ENCODE measurements around the gene TEC. TPM values are rescaled to one million over a fixed set of nuclear protein-coding genes. Genes with fewer than 3 reads are reported as not detected.
A peak's percentile ranks its signal among the peaks of the same experiment; 100 is the strongest.
"Not testable (repeated sequence)": the region's sequence is repeated elsewhere in the genome, so short reads cannot be mapped to it uniquely, and the experiment has no call there.

The TEC gene
- total RNA-seq, 2 donors from 2014 or later = 4.6 to 8.3 TPM

DNA sequence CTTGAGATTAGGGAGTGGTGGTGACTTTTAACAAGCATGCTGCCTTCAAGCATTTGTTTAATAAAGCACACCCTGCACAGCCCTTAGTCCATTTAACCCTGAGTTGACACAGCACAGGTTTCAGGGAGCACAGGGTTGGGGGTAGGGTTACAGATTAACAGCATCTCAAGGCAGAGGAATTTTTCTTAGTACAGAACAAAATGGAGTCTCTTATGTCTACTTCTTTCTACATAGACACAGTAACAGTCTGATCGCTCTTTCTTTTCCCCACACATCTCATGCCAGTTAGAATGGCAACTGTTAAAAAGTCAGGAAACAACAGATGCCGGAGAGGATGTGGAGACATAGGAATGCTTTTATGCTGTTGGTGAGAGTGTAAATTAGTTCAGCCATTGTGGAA, 16.4 kb upstream of the TEC start:
- not testable (repeated sequence) for ATAC-seq (replicated peaks); H3K4me3 Mint-ChIP-seq; H3K27ac Mint-ChIP-seq; H3K36me3 Mint-ChIP-seq (ENCODE audit: low read depth); H3K4me1 Mint-ChIP-seq
- H3K27me3 Mint-ChIP-seq = peaks cover 24% of the 10 kb centered on the region
- peaks cover 10% of the 10 kb centered on the region for H3K9me3 Mint-ChIP-seq

GRCh38 chr4:48285640-48286039, 16.0 kb upstream of the TEC start:
- H3K36me3 Mint-ChIP-seq (ENCODE audit: low read depth); H3K4me3 Mint-ChIP-seq; H3K4me1 Mint-ChIP-seq; H3K27ac Mint-ChIP-seq; ATAC-seq (replicated peaks): not testable (repeated sequence)
- Mint-ChIP-seq H3K9me3 (peaks cover 10% of the 10 kb centered on the region), H3K27me3 (peaks cover 25% of the 10 kb centered on the region)

DNA sequence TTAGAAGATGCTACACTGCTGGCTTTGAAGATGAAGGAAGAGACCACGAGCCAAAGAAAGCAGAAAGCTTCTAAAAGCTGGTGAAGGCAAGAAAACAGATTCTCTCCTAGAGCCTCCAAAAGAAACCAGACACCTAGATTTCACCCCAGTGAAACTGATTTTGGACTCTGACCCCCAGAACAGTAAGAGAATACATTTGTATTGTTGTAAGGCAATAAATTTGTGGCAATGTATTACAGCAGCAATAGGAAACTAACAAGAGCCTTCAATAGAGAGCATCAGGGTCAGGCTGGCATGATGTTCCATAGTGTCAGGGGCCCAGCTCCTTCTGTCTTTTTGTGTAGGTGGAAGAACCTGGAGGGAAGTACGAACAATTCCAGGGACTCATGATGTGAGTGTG, 6.0 kb upstream of the TEC start:
- no peaks in the 10 kb centered on the region for H3K9me3 Mint-ChIP-seq
- H3K4me3 Mint-ChIP-seq = no peak overlapping the region
- no peaks in the 10 kb centered on the region for H3K36me3 Mint-ChIP-seq (ENCODE audit: low read depth)
- peaks cover 5% of the 10 kb centered on the region for H3K4me1 Mint-ChIP-seq
- H3K27me3 Mint-ChIP-seq = peaks cover 9% of the 10 kb centered on the region
- no peak overlapping the region for H3K27ac Mint-ChIP-seq
- ATAC-seq (replicated peaks) = no peak

DNA sequence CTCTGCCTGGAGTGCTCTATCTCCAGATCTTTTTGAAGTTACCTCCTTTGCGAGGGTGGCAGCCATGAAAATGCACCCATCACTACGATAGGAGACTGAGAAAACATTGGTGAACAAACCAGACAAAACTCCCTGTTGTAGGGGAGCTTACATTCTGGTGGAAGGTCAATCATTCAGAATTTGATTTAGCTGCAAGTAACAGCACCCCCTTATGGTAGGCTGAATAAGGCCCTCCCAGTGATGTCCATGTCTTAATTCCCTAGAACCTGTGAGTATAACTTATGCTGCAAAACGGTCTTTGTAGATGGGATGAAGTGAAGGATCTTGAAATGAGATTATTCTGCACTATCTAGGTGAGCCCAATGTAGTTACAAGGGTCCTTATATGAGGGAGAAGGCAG, 5.6 kb upstream of the TEC start:
- Mint-ChIP-seq H3K36me3 (ENCODE audit: low read depth) (no peaks in the 10 kb centered on the region), H3K9me3 (no peaks in the 10 kb centered on the region), H3K27ac (no peak overlapping the region), H3K4me3 (no peak overlapping the region), H3K4me1 (peaks cover 8% of the 10 kb centered on the region), H3K27me3 (peaks cover 9% of the 10 kb centered on the region)
- peak; percentile 56 for ATAC-seq (replicated peaks)

DNA sequence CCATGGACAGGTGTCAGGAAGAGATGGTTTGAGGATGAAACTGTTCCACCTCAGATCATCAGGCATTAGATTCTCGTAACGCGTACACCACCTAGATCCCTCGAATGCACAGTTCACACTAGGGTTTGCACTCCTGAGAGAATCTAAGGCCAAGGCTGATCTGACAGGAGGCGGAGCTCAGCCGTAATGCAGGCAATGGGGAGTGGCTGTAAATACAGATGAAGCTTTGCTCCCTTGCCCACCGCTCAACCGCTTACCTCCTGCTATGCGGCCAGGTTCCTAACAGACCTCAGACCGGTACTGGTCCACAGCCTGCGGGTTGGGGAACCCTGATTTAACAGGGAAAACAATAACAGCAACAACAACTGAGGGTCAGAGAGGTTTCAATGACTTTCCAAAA, 2.0 kb upstream of the TEC start:
- Mint-ChIP-seq H3K27ac (no peak overlapping the region), H3K4me1 (peaks cover 14% of the 10 kb centered on the region), H3K9me3 (no peaks in the 10 kb centered on the region), H3K4me3 (no peak overlapping the region), H3K36me3 (ENCODE audit: low read depth) (no peaks in the 10 kb centered on the region), H3K27me3 (no peaks in the 10 kb centered on the region)
- ATAC-seq (replicated peaks) = no peak

- peak overlapping the region; percentile 94 for H3K4me3 Mint-ChIP-seq
- H3K9me3 Mint-ChIP-seq = no peaks in the 10 kb centered on the region
- no peaks in the 10 kb centered on the region for H3K27me3 Mint-ChIP-seq
- no peak for ATAC-seq (replicated peaks)
- no peaks in the 10 kb centered on the region for H3K36me3 Mint-ChIP-seq (ENCODE audit: low read depth)
- peaks cover 14% of the 10 kb centered on the region for H3K4me1 Mint-ChIP-seq
- H3K27ac Mint-ChIP-seq = no peak overlapping the region
Measured at GRCh38 chr4:48270951-48271473, 1.4 kb upstream of the TEC start.

GRCh38 chr4:48270523-48270897, 872 bp upstream of the TEC start:
- H3K9me3 Mint-ChIP-seq = no peaks in the 10 kb centered on the region
- H3K4me3 Mint-ChIP-seq = peak overlapping the region; percentile 94
- peaks cover 14% of the 10 kb centered on the region for H3K4me1 Mint-ChIP-seq
- H3K27me3 Mint-ChIP-seq = no peaks in the 10 kb centered on the region
- ATAC-seq (replicated peaks) = no peak
- peak overlapping the region; percentile 80 for H3K27ac Mint-ChIP-seq
- H3K36me3 Mint-ChIP-seq (ENCODE audit: low read depth) = no peaks in the 10 kb centered on the region

GRCh38 chr4:48269861-48270522, 354 bp upstream of the TEC start:
- H3K36me3 Mint-ChIP-seq (ENCODE audit: low read depth) = no peaks in the 10 kb centered on the region
- peaks cover 14% of the 10 kb centered on the region for H3K4me1 Mint-ChIP-seq
- ATAC-seq (replicated peaks) = peak; percentile 94
- peak overlapping the region; percentile 80 for H3K27ac Mint-ChIP-seq
- H3K9me3 Mint-ChIP-seq = no peaks in the 10 kb centered on the region
- peak overlapping the region; percentile 94 for H3K4me3 Mint-ChIP-seq
- H3K27me3 Mint-ChIP-seq = no peaks in the 10 kb centered on the region

GRCh38 chr4:48267574-48267973, 2.1 kb downstream of the TEC start:
- Mint-ChIP-seq H3K4me1 (peaks cover 14% of the 10 kb centered on the region), H3K36me3 (ENCODE audit: low read depth) (no peaks in the 10 kb centered on the region), H3K27me3 (no peaks in the 10 kb centered on the region), H3K9me3 (no peaks in the 10 kb centered on the region), H3K27ac (no peak overlapping the region), H3K4me3 (peak overlapping the region; percentile 94)
- no peak for ATAC-seq (replicated peaks)

DNA sequence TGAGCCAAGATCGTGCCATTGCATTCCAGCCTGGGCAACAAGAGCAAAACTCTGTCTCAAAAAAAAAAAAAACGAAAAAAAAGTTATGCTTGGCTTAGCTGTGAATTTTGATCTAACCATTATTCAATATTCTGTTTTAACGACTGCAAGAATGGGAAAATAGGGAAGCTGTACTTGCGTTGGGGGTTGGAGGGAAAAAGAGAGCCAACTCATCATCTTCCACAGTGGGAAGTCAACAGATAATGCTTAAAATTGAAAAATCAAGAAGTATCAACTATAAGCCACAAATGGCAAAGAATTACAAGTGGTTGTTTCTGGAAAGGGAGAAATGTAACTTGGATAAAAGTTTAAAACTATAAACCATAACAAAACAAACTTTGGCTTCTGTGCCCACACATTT, 2.9 kb downstream of the TEC start:
- ATAC-seq (replicated peaks) = no peak
- H3K4me3 Mint-ChIP-seq = no peak overlapping the region
- no peaks in the 10 kb centered on the region for H3K27me3 Mint-ChIP-seq
- no peaks in the 10 kb centered on the region for H3K9me3 Mint-ChIP-seq
- no peaks in the 10 kb centered on the region for H3K36me3 Mint-ChIP-seq (ENCODE audit: low read depth)
- no peak overlapping the region for H3K27ac Mint-ChIP-seq
- peaks cover 14% of the 10 kb centered on the region for H3K4me1 Mint-ChIP-seq

GRCh38 chr4:48262926-48263325, 6.7 kb downstream of the TEC start:
- no peak for ATAC-seq (replicated peaks)
- peaks cover 4% of the 10 kb centered on the region for H3K4me1 Mint-ChIP-seq
- no peaks in the 10 kb centered on the region for H3K36me3 Mint-ChIP-seq (ENCODE audit: low read depth)
- H3K27me3 Mint-ChIP-seq = no peaks in the 10 kb centered on the region
- H3K27ac Mint-ChIP-seq = no peak overlapping the region
- no peak overlapping the region for H3K4me3 Mint-ChIP-seq
- no peaks in the 10 kb centered on the region for H3K9me3 Mint-ChIP-seq

- peaks cover 3% of the 10 kb centered on the region for H3K4me1 Mint-ChIP-seq
- no peaks in the 10 kb centered on the region for H3K9me3 Mint-ChIP-seq
- no peak overlapping the region for H3K4me3 Mint-ChIP-seq
- H3K36me3 Mint-ChIP-seq (ENCODE audit: low read depth) = no peaks in the 10 kb centered on the region
- no peaks in the 10 kb centered on the region for H3K27me3 Mint-ChIP-seq
- ATAC-seq (replicated peaks) = no peak
- no peak overlapping the region for H3K27ac Mint-ChIP-seq
Measured at GRCh38 chr4:48262484-48262883, 7.2 kb downstream of the TEC start.

GRCh38 chr4:48261281-48261680, 8.4 kb downstream of the TEC start:
- no peak for ATAC-seq (replicated peaks)
- H3K27ac Mint-ChIP-seq = no peak overlapping the region
- peaks cover 3% of the 10 kb centered on the region for H3K4me1 Mint-ChIP-seq
- H3K9me3 Mint-ChIP-seq = no peaks in the 10 kb centered on the region
- no peaks in the 10 kb centered on the region for H3K36me3 Mint-ChIP-seq (ENCODE audit: low read depth)
- H3K27me3 Mint-ChIP-seq = no peaks in the 10 kb centered on the region
- no peak overlapping the region for H3K4me3 Mint-ChIP-seq

GRCh38 chr4:48259748-48260147, 9.9 kb downstream of the TEC start:
- Mint-ChIP-seq H3K27me3 (no peaks in the 10 kb centered on the region), H3K4me3 (no peak overlapping the region), H3K4me1 (peaks cover 3% of the 10 kb centered on the region), H3K9me3 (no peaks in the 10 kb centered on the region), H3K27ac (no peak overlapping the region), H3K36me3 (ENCODE audit: low read depth) (no peaks in the 10 kb centered on the region)
- ATAC-seq (replicated peaks) = no peak

DNA sequence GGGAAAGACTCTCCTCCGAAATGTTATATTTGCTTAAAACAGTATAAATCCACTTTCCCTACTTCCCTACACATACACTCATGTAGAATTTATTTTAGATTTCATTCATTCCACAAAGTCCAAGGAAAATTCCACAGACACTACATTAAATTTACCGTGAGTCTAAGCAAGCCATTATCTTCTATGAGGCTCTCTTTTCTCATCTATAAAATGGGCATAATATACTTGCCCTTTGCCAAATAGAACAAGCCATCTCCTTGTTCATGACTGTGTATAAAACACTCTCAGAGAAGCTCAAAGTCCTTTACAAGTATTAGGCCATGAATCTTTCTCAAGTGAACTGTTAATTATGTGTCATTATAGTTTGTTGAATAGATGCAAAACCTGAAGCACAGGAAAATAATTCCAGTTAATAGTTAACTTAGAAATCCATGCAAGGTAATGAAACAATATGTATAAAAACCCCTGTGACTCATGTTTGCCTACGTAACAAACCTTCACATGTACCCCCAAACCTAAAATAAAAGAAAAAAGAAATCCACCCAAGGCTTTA, 10.7 kb downstream of the TEC start:
- no peaks in the 10 kb centered on the region for H3K36me3 Mint-ChIP-seq (ENCODE audit: low read depth)
- H3K27me3 Mint-ChIP-seq = no peaks in the 10 kb centered on the region
- peaks cover 6% of the 10 kb centered on the region for H3K4me1 Mint-ChIP-seq
- H3K27ac Mint-ChIP-seq = no peak overlapping the region
- no peak for ATAC-seq (replicated peaks)
- H3K4me3 Mint-ChIP-seq = no peak overlapping the region
- H3K9me3 Mint-ChIP-seq = no peaks in the 10 kb centered on the region

Measured in activated T-helper 17 cell treated with anti-CD3 and anti-CD28 coated beads, Interleukin-2, amount 50 U/mL, for 72 hours (primary cell).